PC-3 (cell line): ENCODE measurements around the gene PPTC7. TPM values are rescaled to one million over a fixed set of nuclear protein-coding genes. Genes with fewer than 3 reads are reported as not detected.
A peak's percentile ranks its signal among the peaks of the same experiment; 100 is the strongest.

Source experiments
- ATAC-seq: fragments of 200-7000 bp; cut with Tn5 transposase; 2 replicates; pipeline ENCODE4 v1.9.1; 2020; ENCODE audit warnings: mild to moderate bottlenecking, moderate library complexity
- BruUV-seq: library from RNA; stranded (reverse); fragments of 400-500 nt; replicated peaks from 2 replicates; lab custom pipeline; 2021; lab: Mats Ljungman, UMichigan
- CTCF ChIA-PET: fragments of 300-600 bp; sonication (Branson Sonifier 250); formaldehyde crosslinking; loops from one replicate; lab custom pipeline; 2022; ENCODE audit warnings: antibody characterized with exemption; lab: Charles Lee
- POLR2A ChIA-PET: fragments of 300-600 bp; sonication (Branson Sonifier 250); formaldehyde crosslinking; loops from one replicate; lab custom pipeline; 2022; ENCODE audit warnings: antibody characterized with exemption; ENCODE audit not compliant: unreplicated experiment; lab: Charles Lee
- DNase-seq: peaks from one replicate; pipeline ENCODE4 v3.0.0-alpha.2; 2015
- H2AFZ ChIP-seq: fragments of 300-600 bp; sonication (generic); 2 replicates; pipeline ENCODE4 v1.6.0; 2016; ENCODE audit warnings: antibody characterized with exemption, low read length
- H3F3A ChIP-seq: fragments of 300-600 bp; sonication (generic); one replicate; pipeline ENCODE4 v1.6.0; 2017; ENCODE audit warnings: antibody characterized with exemption, low read length, control low read depth, mild to moderate bottlenecking; ENCODE audit not compliant: unreplicated experiment
- H3K27ac ChIP-seq: fragments of 300-600 bp; sonication (generic); 2 replicates; pipeline ENCODE4 v1.5.1; 2016; ENCODE audit warnings: mild to moderate bottlenecking, low read length
- H3K27me3 ChIP-seq: fragments of 300-600 bp; sonication (generic); 2 replicates; pipeline ENCODE4 v1.6.1; 2016; ENCODE audit warnings: low read length, mixed read lengths
- H3K36me3 ChIP-seq: fragments of 300-600 bp; sonication (generic); 2 replicates; pipeline ENCODE4 v1.6.1; 2016; ENCODE audit warnings: low read depth, mixed run types, low read length, mixed read lengths
- H3K4me1 ChIP-seq: fragments of 300-600 bp; sonication (generic); 2 replicates; pipeline ENCODE4 v1.5.1; 2016; ENCODE audit warnings: low read length; ENCODE audit not compliant: insufficient read depth
- H3K4me2 ChIP-seq: fragments of 300-600 bp; sonication (generic); 2 replicates; pipeline ENCODE4 v1.6.0; 2016; ENCODE audit warnings: low read length
- H3K4me3 ChIP-seq: fragments of 300-600 bp; sonication (generic); 2 replicates; pipeline ENCODE4 v1.5.1; 2016; ENCODE audit warnings: mild to moderate bottlenecking, low read length, mixed read lengths
- H3K79me2 ChIP-seq: fragments of 300-600 bp; sonication (generic); 2 replicates; pipeline ENCODE4 v1.6.1; 2017; ENCODE audit warnings: low read length, mixed read lengths
- H3K9ac ChIP-seq: fragments of 300-600 bp; sonication (generic); 2 replicates; pipeline ENCODE4 v1.6.0; 2016; ENCODE audit warnings: mild to moderate bottlenecking, low read length
- H3K9me2 ChIP-seq: fragments of 300-600 bp; sonication (generic); replicated peaks from 2 replicates; pipeline ENCODE4 v1.6.1; 2016; ENCODE audit warnings: mixed run types, low read length, mixed read lengths
- H3K9me3 ChIP-seq: fragments of 300-600 bp; sonication (generic); 2 replicates; pipeline ENCODE4 v1.6.1; 2016; ENCODE audit warnings: low read length, mixed read lengths
- H4K20me1 ChIP-seq: fragments of 300-600 bp; sonication (generic); 2 replicates; pipeline ENCODE4 v1.6.1; 2016; ENCODE audit warnings: low read length, mixed read lengths
- CTCF ChIP-seq: fragments of 300-600 bp; sonication (generic); conservative IDR thresholded peaks from 2 replicates; pipeline ENCODE4 v1.5.1; 2017; ENCODE audit warnings: antibody characterized with exemption, low read depth, mild to moderate bottlenecking, low read length
- EZH2 ChIP-seq: fragments of 300-600 bp; sonication (generic); IDR thresholded peaks from one replicate; pipeline ENCODE4 v1.6.1; 2017; ENCODE audit warnings: antibody characterized with exemption, mild to moderate bottlenecking, low read length; ENCODE audit not compliant: unreplicated experiment
- EZH2phosphoT487 ChIP-seq: fragments of 300-600 bp; sonication (generic); IDR thresholded peaks from 2 replicates; pipeline ENCODE4 v1.6.1; 2018; ENCODE audit warnings: mild to moderate bottlenecking, antibody characterized with exemption, low read length, borderline replicate concordance
- intact Hi-C: fragments of 100-400 bp; cut with micrococcal nuclease; formaldehyde crosslinking; loops from 2 replicates; pipeline ENCODE4 v1.9.0; 2023
- total RNA-seq: library from RNA; depleted of rRNA; stranded (reverse); fragments of >200 nt; gene quantifications from 2 replicates; pipeline ENCODE4 v1.2.3, GENCODE V29; 2014; rRNA removed

The PPTC7 gene
- total RNA-seq, 1 experiment from 2014 or later = 9.0 TPM

GRCh38 chr12:110498984-110499706 lies 84.0 kb downstream of the PPTC7 start:
- Histone ChIP-seq H3F3A (no peaks in the 10 kb centered on the region), H3K27me3 (no peaks in the 10 kb centered on the region), H3K79me2 (peaks cover 58% of the 10 kb centered on the region), H3K27ac (no peak overlapping the region), H3K9me3 (no peaks in the 10 kb centered on the region), H3K9me2 (no peaks in the 10 kb centered on the region), H4K20me1 (0 out of 2 replicates have a peak, but pooled peaks cover 3% of the 10 kb centered on the region), H3K9ac (no peak overlapping the region), H3K4me1 (peaks cover 22% of the 10 kb centered on the region), H3K4me2 (peak overlapping the region; percentile 85), H2AFZ (no peak overlapping the region), H3K4me3 (no peak overlapping the region; the same call in 1 of the 2 replicates), H3K36me3 (peaks cover 23% of the 10 kb centered on the region)
- ChIA-PET POLR2A (interaction anchor here (0.7 kb wide), 1 partner anchor 31 kb away, joined by 11 read pairs; the partner anchor contains the start of gene GPN3), CTCF (no interaction called here)
- TF ChIP-seq EZH2phosphoT487 = no peak
- TF ChIP-seq EZH2 = no peak
- TF ChIP-seq CTCF = no peak
- DNase-seq = peak; percentile 36
- ATAC-seq = no peak
- no TSS peak for BruUV-seq
- intact Hi-C loops = no loop called here

Other genes starting within 250 kb of the PPTC7 start
- gene ANAPC7, start 179.6 kb downstream of the PPTC7 start, total RNA-seq = 80.5 and 112 TPM in 2 replicates
- 202 and 292 TPM in 2 replicates for gene ARPC3, start 133.0 kb downstream of the PPTC7 start, total RNA-seq
- gene GPN3, start 115.1 kb downstream of the PPTC7 start, total RNA-seq = 31.4 and 32.5 TPM in 2 replicates
- gene FAM216A, start 114.5 kb downstream of the PPTC7 start, total RNA-seq = 19.5 and 27.8 TPM in 2 replicates
- gene VPS29, start 81.2 kb downstream of the PPTC7 start, total RNA-seq = 96.5 and 114 TPM in 2 replicates
- 0.40 and 0.52 TPM in 2 replicates for gene RAD9B, start 81.0 kb downstream of the PPTC7 start, total RNA-seq
- gene TCTN1, start 30.8 kb upstream of the PPTC7 start, total RNA-seq = 40.0 and 40.6 TPM in 2 replicates
- 2.2 and 3.3 TPM in 2 replicates for gene HVCN1, start 105.8 kb upstream of the PPTC7 start, total RNA-seq
- gene PPP1CC, start 159.6 kb upstream of the PPTC7 start, total RNA-seq = 202 and 204 TPM in 2 replicates